Measurements from ENCODE around the gene RAB17.

RAB17 gene

DNA sequence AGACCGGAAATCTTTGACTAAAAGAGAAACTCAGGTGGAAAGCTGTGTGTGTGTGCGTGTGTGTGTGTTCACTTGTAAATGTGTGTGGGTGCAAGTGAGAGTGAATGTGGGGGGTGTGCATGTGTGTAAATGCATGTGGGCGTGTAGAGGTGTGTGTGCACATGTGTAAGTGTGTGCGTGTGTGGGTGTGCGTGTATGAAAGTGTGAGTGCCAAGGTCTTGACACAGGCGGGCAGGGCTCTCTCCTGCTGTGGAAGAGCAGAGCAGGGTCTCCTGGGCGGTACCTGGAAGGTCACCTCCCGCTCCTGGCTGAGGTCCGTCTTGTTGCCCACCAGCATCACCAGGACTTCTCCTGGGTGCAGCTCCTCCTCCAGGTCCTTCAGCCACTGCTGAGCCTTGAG, 13.6 kb downstream of the RAB17 start:
- DNase-seq (ENCODE audit: low read depth), result no peak

GRCh38 chr2:237575869-237576862, 14.4 kb downstream of the RAB17 start:
- DNase-seq (ENCODE audit: low read depth), result no peak

DNA sequence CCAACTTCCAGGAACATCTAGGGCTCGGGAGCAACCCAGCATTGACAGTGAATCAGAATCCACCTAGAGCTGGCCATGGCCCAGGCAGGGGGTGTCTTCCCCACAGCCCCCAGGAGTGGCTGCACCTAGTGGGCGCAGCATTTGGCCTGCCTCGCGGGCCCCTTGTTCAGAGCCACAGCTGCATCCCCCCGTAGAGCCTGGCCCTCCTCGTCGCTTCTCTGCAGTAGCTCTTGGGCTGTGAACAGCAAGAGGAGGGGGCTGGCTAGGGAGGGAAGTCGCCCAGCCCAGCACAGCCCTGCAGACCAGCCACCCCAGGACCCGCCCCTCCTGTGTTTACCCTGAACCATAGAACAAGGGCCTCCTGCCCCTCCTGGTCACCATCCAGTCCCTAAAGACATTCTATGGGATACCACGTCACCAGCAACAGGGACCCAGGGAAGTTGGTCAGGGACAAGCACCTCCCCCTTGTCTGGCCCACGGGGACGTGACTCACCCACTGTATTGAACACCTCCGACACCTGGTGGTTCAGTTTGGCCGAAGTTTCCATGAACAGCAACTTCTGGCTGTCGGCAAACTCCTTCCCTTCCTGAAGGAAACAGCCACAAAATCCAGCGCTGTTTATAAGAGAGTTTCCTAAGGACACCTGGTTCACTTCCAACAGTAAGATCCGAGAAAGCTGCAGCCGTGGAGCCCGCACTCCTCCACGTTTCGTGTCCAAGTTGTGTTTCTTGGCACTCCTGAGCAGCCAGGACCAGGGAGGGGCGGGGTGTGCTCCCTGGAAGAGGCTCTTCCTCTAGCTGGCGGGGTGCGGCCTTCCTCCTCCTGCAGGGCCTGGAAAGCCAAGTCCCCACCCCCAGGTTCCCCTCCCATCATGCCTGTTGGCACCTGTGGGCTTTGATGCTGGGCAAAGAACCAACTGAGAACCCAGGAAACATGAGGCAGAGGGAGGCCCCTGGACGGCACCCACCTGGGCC, 15.4 kb downstream of the RAB17 start:
- no peak for DNase-seq (ENCODE audit: low read depth)

- DNase-seq (ENCODE audit: low read depth), result no peak
Measured at GRCh38 chr2:237574467-237574866, 16.1 kb downstream of the RAB17 start.

DNA sequence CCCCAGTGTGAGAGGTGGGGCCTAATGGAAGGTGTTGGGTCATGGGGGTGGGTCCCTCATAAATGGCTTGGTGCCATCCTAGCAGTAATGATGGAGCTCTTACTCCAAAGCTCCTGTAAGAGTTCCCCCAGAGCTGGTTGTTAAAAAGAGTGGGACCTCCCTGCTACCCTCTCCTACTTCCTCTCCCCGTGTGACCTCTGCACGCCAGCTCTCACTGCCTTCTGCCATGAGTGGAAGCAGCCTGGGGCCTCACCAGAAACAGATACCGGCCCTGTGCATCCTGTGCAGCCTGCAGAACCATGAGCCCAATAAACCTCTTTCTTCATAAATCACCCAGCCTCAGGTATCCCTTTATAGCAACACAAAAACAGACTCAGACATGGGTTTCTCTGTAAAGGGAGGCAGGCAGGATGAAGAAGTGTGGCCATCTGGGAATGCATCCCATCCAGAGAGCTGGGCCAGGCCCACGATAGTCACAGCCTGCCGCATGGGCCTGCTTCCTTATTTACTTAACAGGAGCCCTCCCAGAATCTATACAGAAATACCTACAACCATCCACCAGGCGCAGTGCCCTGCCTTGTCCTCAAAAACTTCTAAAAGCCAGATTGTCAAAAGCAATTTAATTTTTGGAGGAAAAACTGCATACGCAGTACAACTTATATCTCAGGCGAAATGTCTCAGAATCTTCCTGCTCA, 16.7 kb downstream of the RAB17 start:
- DNase-seq (ENCODE audit: low read depth), result no peak

DNA sequence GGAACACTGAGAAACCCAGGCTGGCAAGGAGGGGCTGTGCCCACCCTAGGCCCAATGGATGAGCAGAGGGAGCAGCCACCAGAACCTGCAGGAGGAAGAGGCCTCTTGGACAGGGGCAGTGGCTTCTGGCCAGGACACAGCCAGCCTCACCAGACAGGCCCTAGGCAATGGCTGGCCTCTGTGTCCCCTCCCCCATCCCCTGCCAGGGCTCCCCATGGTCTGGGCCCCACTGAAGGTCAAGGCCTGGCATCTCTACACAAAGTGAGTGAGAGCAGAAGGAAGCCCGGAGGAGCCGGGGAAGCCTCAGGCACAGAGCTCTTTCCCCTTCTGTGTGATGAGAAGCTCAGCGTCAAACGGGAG, 17.8 kb downstream of the RAB17 start:
- DNase-seq (ENCODE audit: low read depth), result no peak

GRCh38 chr2:237572021-237572741, 18.4 kb downstream of the RAB17 start:
- DNase-seq (ENCODE audit: low read depth), result peak; percentile 94

DNA sequence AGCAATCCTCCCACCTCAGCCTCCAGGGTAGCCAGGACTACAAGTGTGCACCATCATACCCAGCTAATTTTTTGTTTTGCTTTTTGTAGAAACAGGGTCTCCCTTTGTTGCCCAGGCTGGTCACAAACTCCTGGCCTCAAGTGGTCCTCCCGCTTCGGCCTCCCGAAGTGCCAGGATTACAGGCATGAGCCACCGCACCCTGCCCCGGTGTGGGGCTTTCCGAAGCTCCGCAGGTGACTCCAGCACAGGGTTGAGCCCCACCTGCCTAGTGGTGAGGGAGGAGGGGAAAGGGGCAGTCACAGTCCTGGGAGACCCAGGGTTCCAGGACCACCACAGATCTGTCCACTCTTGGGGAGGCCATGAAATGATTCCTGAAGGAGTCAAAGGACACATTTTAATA, 19.0 kb downstream of the RAB17 start:
- DNase-seq (ENCODE audit: low read depth), result no peak

DNA sequence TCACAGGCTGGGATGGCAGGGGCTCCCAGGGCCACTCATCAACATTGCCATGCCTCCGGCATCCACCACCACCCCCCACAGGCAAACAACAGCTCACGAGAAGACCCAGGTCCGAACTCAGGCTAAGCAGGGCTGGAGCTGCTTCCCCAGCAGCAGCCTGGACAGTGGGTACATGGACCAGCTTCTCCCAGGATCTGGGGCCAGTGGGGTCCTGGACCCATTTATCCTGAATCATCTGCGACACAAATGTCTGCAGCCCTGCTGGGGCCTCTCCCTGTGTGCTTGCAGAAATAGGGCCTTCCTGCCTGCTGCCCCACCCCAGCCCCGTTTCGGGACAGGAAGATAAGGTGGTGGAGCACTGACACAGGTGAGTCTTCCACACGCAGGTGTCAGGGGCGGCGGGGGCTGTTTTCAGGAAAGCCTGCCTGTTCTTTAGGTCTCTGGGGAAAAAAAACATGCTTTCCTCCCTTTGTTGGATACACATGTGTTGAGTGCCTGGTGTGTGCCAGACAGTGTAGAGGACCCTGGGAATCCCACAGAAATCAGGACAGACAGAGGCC, 19.7 kb downstream of the RAB17 start:
- no peak for DNase-seq (ENCODE audit: low read depth)

GRCh38 chr2:237569896-237570295, 20.6 kb downstream of the RAB17 start:
- DNase-seq (ENCODE audit: low read depth), result no peak

GRCh38 chr2:237569041-237569440, 21.5 kb downstream of the RAB17 start:
- no peak for DNase-seq (ENCODE audit: low read depth)

DNA sequence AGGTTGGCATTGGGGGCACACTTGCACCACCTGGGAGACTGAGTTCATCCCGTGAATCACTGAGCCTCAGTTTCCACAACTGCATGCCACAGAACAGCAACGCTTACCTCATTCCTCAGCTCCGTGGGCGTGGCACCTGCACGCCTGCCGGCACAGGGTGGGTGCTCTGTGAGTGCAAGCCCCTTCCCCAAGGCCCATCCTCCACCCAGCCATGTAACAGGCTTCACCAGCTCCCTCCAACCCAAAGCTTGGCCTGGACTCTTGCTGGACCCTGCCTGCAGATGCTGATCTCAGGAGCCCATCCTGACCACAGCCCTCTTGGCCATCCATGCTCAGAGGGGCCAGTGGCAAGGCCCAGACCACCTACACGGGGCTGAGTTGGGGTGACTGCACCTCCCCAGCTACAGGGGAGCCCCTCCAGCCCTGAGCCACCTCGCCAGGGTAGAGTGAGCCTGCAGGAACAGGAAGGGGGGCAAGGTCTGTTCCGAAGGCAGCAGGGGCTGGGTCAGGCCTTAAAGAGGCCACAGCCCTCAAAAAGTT, 22.3 kb downstream of the RAB17 start:
- DNase-seq (ENCODE audit: low read depth), result no peak

- no peak for DNase-seq (ENCODE audit: low read depth)
Measured at GRCh38 chr2:237567276-237568029, 23.1 kb downstream of the RAB17 start.

DNA sequence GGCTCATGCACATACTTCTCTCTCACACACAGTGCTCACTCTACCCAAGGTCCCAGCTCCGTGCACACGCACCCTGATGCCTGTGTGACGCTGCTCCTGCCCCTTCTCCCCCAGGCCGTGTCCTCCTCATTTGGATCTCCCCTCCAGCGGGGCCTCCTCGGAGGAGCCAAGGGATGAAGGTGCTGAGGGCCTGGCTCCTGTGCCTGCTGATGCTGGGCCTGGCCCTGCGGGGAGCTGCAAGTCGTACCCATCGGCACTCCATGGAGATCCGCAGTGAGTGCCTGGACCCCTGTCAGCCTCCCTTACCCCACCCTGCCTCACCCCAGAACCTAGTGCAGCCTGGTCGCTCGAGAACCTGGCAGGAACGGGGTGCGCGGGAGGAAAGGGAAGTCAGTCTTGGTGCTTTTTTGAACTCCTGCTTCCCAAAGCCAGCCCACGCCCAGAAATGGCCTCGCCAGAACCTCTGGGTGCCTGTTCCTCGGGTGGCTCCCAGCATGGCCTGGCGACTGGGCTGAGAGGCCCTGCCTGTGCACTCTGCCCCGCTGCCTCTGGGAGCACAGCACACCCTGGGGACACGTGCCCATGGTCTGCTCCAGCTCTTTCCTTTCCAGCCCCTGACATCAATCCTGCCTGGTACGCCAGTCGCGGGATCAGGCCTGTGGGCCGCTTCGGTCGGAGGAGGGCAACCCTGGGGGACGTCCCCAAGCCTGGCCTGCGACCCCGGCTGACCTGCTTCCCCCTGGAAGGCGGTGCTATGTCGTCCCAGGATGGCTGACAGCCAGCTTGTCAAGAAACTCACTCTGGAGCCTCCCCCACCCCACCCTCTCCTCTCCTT, 23.9 kb downstream of the RAB17 start, which contains the start of gene PRLH:
PRLH (plus strand) TSS at position 174 of the 835 bp plus-strand sequence; CDS start at position 174, 0 bp downstream.
- no peak for DNase-seq (ENCODE audit: low read depth)

GRCh38 chr2:237565974-237566373, 24.6 kb downstream of the RAB17 start:
- DNase-seq (ENCODE audit: low read depth), result no peak

GRCh38 chr2:237564526-237565131, 25.9 kb downstream of the RAB17 start:
- no peak for DNase-seq (ENCODE audit: low read depth)

DNA sequence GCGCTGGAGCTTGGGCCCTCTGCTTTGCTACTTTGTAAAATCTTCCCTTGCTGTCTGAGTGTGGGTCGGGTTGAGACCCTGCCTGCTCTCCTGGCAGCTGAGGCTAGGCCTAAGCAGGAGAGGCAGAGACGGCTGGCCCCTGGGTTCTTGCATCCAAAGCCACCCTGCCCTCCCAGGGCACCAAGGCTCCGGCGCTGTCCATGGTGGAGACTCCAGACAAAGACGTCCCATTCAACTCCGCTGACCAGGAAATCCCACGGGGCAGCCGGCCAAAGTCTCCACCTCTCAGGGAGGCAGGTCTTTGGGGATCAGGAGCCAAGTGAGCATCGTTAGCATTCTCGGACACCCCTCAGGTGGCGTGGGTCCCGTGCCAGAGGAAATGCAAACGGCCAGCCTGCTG, 26.7 kb downstream of the RAB17 start:
- peak; percentile 37 for DNase-seq (ENCODE audit: low read depth)

GRCh38 chr2:237561221-237561620, 29.3 kb downstream of the RAB17 start:
- DNase-seq (ENCODE audit: low read depth), result no peak
